ENCODE data around the gene SNU13. TPM values are rescaled to one million over a fixed set of nuclear protein-coding genes. Genes with fewer than 3 reads are reported as not detected.

Gene SNU13
- total RNA-seq, 3 donors from 2014 or later: 92.4 to 98.1 (median 97.9) TPM

DNA sequence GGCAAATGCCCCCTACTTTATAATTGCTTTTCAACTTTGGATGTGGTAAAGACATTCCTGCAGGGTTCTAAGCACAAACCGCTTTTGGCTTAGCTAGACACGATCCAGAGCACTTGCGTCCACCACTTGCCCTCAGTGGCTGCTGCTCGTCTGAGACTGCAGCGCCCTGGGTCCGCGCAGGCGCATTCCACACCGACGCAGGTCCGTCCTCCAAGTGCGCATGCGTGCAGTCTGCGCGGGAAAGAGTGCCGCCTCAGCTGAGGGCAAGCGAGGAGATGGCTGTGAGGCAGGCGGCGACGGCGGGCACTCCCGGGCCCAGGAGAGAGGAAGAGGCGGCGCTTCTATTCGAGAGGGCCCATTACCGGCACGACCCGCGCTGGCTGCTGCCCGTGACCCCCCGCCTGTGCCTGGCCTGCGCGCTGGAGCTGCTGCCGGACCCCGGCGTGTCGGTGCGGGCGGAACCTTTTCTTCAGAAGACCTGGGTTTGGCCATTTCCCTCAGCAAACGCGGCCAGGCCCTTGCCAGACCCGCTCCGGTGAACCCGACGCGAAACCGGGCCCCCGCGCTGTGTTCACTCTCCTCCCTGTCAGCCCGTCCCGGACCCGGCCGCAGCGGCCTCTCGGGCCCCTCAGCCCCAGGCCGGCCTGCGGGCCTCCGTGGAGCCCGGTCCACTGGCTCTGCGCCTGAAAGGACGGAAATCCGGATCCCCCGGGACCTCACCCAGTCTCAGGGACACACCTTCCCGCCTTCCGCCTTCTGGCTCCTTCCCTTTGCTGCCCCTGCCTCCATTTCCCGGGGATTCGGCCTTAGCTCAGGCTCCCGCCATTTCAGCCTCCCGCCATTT is 10.8 kb upstream of the SNU13 start, which contains the start of gene MEI1:
Gene MEI1 (plus strand): TSS at position 240 of the 844 bp plus-strand sequence. CDS start 36 bp downstream, at position 276.
- DNase-seq: peak; percentile 84 to 89 (median 85)
- no peaks in the 10 kb centered on the region for H3K9me3 ChIP-seq
- TF ChIP-seq, protein P1, sequence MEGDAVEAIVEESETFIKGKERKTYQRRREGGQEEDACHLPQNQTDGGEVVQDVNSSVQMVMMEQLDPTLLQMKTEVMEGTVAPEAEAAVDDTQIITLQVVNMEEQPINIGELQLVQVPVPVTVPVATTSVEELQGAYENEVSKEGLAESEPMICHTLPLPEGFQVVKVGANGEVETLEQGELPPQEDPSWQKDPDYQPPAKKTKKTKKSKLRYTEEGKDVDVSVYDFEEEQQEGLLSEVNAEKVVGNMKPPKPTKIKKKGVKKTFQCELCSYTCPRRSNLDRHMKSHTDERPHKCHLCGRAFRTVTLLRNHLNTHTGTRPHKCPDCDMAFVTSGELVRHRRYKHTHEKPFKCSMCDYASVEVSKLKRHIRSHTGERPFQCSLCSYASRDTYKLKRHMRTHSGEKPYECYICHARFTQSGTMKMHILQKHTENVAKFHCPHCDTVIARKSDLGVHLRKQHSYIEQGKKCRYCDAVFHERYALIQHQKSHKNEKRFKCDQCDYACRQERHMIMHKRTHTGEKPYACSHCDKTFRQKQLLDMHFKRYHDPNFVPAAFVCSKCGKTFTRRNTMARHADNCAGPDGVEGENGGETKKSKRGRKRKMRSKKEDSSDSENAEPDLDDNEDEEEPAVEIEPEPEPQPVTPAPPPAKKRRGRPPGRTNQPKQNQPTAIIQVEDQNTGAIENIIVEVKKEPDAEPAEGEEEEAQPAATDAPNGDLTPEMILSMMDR (IDR thresholded peaks at IDR 0.05): no peak
- intact Hi-C loops (cut with DNase I, micrococcal nuclease): loop anchor here (10.0 kb wide), 2 partner anchors 105 to 245 kb away; partner anchors contain the start of genes CCDC134 (in 1 of the 2) and CENPM (in 1 of the 2)
- ATAC-seq: peak; percentile 41
- H3K36me3 ChIP-seq (ENCODE audit: low read depth): no peaks in the 10 kb centered on the region
- peaks cover 15% of the 10 kb centered on the region for H3K4me1 ChIP-seq (ENCODE audit: low read depth)
- H3K4me3 ChIP-seq: no peak within 1 kb of the TSS

DNA sequence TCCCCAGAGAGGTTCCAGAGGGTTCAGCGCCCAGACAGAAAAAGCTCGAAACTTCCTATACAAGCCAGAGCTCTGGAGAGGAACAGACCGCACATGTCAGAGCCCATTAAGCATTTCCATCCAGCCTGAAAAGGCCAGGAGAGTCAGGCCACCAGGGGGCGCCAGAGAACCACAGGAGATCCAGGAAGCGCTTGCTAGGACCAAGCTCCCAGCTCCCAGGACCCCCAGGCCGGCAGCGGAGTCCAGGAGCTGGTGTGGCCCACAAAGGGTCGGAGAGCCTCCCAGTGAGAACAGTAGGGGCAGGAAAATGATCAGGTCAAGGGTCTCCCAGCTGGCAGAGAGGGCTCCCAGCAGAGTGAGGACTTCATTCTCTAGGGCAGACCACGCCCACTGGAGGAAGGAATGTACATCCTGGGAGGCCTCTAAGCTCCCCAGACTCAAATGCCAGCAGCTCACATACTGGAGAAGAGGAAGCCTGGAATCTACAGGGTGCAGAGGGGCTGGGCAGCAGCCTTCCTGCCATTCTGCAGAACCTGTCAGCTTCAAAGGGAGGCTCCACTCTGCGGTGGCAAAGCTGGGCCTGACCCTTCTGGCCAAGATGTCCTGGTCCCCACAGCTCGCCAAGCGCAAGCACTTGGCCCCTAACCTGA is 8.6 kb upstream of the SNU13 start:
- no peaks in the 10 kb centered on the region for H3K9me3 ChIP-seq
- peaks cover 15% of the 10 kb centered on the region for H3K4me1 ChIP-seq (ENCODE audit: low read depth)
- peak; percentile 91 to 100 (median 96) for DNase-seq
- intact Hi-C loops (cut with DNase I, micrococcal nuclease): loop anchor here (10.0 kb wide), 2 partner anchors 108 to 248 kb away; partner anchors contain the start of genes CCDC134 (in 1 of the 2) and CENPM (in 1 of the 2)
- ATAC-seq: peak; percentile 96
- no peaks in the 10 kb centered on the region for H3K36me3 ChIP-seq (ENCODE audit: low read depth)
- no peak overlapping the region for H3K4me3 ChIP-seq
- TF ChIP-seq, protein P1 (IDR thresholded peaks at IDR 0.05): peak; percentile 99

DNA sequence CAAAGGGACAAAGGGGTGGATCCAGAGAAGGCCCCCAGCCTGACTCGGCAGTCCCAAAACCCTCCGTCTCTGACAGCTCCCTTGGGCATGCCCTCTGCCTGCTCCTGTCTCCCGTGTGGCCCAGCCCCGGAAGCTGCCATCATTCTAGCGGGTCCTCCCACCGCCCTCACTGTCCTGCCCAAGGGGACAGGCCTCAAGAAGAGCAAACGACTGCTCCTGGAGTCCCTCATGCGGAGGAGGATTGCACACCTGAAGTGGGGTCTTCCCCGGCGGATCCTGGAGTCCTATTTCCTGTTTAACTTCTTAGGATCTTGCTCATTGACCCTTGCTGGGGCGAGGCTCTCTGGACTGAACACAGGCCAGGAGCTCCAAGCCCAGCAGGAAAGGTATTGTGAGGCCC is 8.0 kb upstream of the SNU13 start:
- Histone ChIP-seq H3K4me3 (no peak overlapping the region), H3K36me3 (ENCODE audit: low read depth) (no peaks in the 10 kb centered on the region), H3K4me1 (ENCODE audit: low read depth) (peaks cover 15% of the 10 kb centered on the region), H3K9me3 (no peaks in the 10 kb centered on the region)
- no peak for DNase-seq
- TF ChIP-seq, protein P1 (IDR thresholded peaks at IDR 0.05): no peak
- peak; percentile 50 for ATAC-seq
- intact Hi-C loops (cut with DNase I, micrococcal nuclease): loop anchor here (10.0 kb wide), 2 partner anchors 108 to 248 kb away; partner anchors contain the start of genes CCDC134 (in 1 of the 2) and CENPM (in 1 of the 2)

DNA sequence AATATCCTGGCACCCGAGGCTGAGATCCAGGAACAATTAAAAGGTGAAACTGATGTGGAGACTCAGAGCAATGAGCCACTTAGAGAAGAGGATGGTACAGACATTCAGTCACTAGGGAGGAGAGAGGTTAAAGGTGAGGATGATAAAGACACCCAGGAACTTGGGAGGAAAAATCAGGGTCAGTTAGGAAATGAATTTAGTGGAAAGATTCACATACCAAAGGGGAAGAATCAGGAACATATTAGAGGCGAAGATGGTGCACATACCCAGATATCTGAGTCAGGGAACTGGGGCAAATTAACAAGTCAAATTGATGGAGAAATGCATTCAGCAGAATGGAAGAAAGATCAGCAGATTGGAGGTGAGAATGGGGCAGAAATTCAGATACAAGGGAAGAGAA is 6.5 kb upstream of the SNU13 start:
- Histone ChIP-seq H3K4me3 (no peak overlapping the region), H3K4me1 (ENCODE audit: low read depth) (peaks cover 15% of the 10 kb centered on the region), H3K9me3 (no peaks in the 10 kb centered on the region), H3K36me3 (ENCODE audit: low read depth) (no peaks in the 10 kb centered on the region)
- TF ChIP-seq, protein P1 (IDR thresholded peaks at IDR 0.05): no peak
- ATAC-seq: no peak
- intact Hi-C loops (cut with DNase I, micrococcal nuclease): loop anchor here (10.0 kb wide), 2 partner anchors 110 to 250 kb away; partner anchors contain the start of genes CCDC134 (in 1 of the 2) and CENPM (in 1 of the 2)
- DNase-seq: no peak

DNA sequence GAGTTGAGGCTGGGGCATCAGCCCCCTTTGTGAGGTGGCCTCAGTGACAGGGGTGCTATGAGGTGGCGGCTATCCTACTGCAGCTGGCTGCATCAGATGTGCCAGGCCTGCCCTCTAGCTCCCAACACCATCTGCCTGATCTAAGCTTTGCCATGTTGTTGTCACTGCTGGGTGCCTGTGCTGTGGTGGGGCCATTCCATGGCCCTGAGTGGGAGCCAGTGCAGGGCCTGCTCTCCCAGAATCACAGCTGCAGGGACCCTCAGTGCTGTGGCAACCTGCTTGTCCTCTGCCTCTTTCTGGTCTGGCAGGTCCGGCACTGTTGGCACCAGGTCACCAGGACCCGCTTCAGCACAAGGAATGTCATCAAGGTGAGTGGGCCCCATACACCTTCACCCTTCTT is 1.8 kb upstream of the SNU13 start:
- peaks cover 8% of the 10 kb centered on the region for H3K4me1 ChIP-seq (ENCODE audit: low read depth)

More for the DNA sequence above, 1.8 kb upstream of the SNU13 start:
- no peak for ATAC-seq
- TF ChIP-seq, protein P1 (IDR thresholded peaks at IDR 0.05): no peak
- no peak for DNase-seq
- Histone ChIP-seq H3K4me3 (no peak overlapping the region), H3K36me3 (ENCODE audit: low read depth) (no peaks in the 10 kb centered on the region), H3K9me3 (no peaks in the 10 kb centered on the region)
- intact Hi-C loops (cut with DNase I, micrococcal nuclease): loop anchor here (5.0 to 10.0 kb wide), 3 partner anchors 114 to 254 kb away; partner anchors contain the start of genes CCDC134 (in 1 of the 2) and CENPM (in 1 of the 2)
